Vagina (tissue), 2 donors: ENCODE results near the gene CNGA3. TPM values are rescaled to one million over a fixed set of nuclear protein-coding genes. Genes with fewer than 3 reads are reported as not detected.

ENCODE experiments used
- DNase-seq, 2 donors: peaks; one replicate each; pipeline ENCODE4 v3.0.0-alpha.2; 2017; ENCODE audit errors: extremely low spot score in 2 of 2
- H3K27ac ChIP-seq: fragments of 200-600 bp; sonication (generic); one replicate; pipeline ENCODE4 v1.5.1; 2019
- H3K27me3 ChIP-seq: fragments of 200-600 bp; sonication (generic); one replicate; pipeline ENCODE4 v1.5.1; 2019
- H3K36me3 ChIP-seq, 2 donors: fragments of 200-600 bp; sonication (generic); one replicate each; pipeline ENCODE4 v1.5.1; 2017 to 2019
- H3K4me1 ChIP-seq: fragments of 200-600 bp; sonication (generic); one replicate; pipeline ENCODE4 v1.5.1; 2019
- H3K4me3 ChIP-seq, 2 donors: fragments of 200-600 bp; sonication (generic); 1 replicate in 1 of 2; 2 replicates in 1 of 2; pipeline ENCODE4 v1.5.1; 2016 to 2019
- H3K9me3 ChIP-seq: fragments of 200-600 bp; sonication (generic); one replicate; pipeline ENCODE4 v1.5.1; 2019
- POLR2A ChIP-seq, 2 donors: fragments of 450-650 bp; IDR thresholded peaks; one replicate each; pipeline ENCODE4 v1.6.1; 2017; ENCODE audit warnings: antibody characterized with exemption in 2 of 2, mild to moderate bottlenecking in 2 of 2, moderate library complexity in 2 of 2
- POLR2AphosphoS5 ChIP-seq, 2 donors: sonication (generic); formaldehyde crosslinking; IDR thresholded peaks; one replicate each; pipeline ENCODE4 v1.9.0; 2017; ENCODE audit warnings: antibody characterized with exemption in 2 of 2, mild to moderate bottlenecking in 2 of 2, low read depth in 1 of 2; ENCODE audit not compliant: insufficient read depth in 1 of 2
- intact Hi-C: fragments of 100-400 bp; cut with DNase I; formaldehyde crosslinking; loops from one replicate; pipeline ENCODE4 v1.15.1; 2023
- total RNA-seq: library from RNA; depleted of rRNA; stranded (reverse); fragments of >200 nt; gene quantifications from one replicate; pipeline ENCODE4 v1.2.3, GENCODE V29; 2016
- TF ChIP-seq, protein P1 (sequence below), 3 experiments: fragments of 450-650 bp in 2 of 3; fragments of 200-600 bp in 1 of 3; sonication (generic) in 1 of 3; IDR thresholded peaks; one replicate each; pipeline ENCODE4 v1.5.1; 2017 to 2019; ENCODE audit warnings: antibody characterized with exemption in 3 of 3, mild to moderate bottlenecking in 2 of 3, moderate library complexity in 2 of 3

Gene CNGA3
- total RNA-seq, 1 donor from 2014 or later, result not detected

GRCh38 chr2:98329549-98329948 lies 16.7 kb upstream of the CNGA3 start:
- no peaks in the 10 kb centered on the region for H3K36me3 ChIP-seq
- no peak for DNase-seq
- TF ChIP-seq, protein P1, sequence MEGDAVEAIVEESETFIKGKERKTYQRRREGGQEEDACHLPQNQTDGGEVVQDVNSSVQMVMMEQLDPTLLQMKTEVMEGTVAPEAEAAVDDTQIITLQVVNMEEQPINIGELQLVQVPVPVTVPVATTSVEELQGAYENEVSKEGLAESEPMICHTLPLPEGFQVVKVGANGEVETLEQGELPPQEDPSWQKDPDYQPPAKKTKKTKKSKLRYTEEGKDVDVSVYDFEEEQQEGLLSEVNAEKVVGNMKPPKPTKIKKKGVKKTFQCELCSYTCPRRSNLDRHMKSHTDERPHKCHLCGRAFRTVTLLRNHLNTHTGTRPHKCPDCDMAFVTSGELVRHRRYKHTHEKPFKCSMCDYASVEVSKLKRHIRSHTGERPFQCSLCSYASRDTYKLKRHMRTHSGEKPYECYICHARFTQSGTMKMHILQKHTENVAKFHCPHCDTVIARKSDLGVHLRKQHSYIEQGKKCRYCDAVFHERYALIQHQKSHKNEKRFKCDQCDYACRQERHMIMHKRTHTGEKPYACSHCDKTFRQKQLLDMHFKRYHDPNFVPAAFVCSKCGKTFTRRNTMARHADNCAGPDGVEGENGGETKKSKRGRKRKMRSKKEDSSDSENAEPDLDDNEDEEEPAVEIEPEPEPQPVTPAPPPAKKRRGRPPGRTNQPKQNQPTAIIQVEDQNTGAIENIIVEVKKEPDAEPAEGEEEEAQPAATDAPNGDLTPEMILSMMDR (IDR thresholded peaks at IDR 0.05), result no peak
- H3K27me3 ChIP-seq, result no peaks in the 10 kb centered on the region
- no peak overlapping the region for H3K4me3 ChIP-seq
- no peaks in the 10 kb centered on the region for H3K9me3 ChIP-seq
- H3K4me1 ChIP-seq, result no peaks in the 10 kb centered on the region
- intact Hi-C loops, result no loop called here
- H3K27ac ChIP-seq, result no peak overlapping the region

DNA sequence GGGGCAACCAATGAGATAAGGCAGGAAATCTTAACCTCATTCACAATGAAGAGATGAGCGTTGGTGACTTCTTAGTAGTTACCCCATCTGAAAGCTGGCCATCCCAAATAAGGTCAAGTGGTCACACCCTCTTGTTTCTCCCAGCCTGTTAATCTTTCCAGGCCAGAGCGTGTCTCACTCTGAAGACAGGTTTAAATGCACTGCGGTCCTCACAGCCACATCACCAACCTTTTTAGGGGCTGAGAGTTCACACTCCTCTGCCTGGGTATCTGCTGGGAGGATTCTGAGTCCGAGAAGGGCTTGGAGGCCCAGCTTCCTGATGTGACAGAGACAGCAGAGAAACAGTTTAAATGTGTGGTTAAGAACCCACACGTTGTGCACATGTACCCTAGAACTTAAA lies 13.3 kb upstream of the CNGA3 start:
- H3K27ac ChIP-seq, result no peak overlapping the region
- no peaks in the 10 kb centered on the region for H3K27me3 ChIP-seq
- H3K4me3 ChIP-seq, result no peak overlapping the region
- no peaks in the 10 kb centered on the region for H3K9me3 ChIP-seq
- no peak for TF ChIP-seq POLR2AphosphoS5 (IDR thresholded peaks at IDR 0.05; ENCODE audit: insufficient read depth in 1 of 2, low read depth in 1 of 2)
- TF ChIP-seq POLR2A (IDR thresholded peaks at IDR 0.05), result no peak
- TF ChIP-seq, protein P1 (IDR thresholded peaks at IDR 0.05), result no peak
- no peak for DNase-seq
- no peaks in the 10 kb centered on the region for H3K36me3 ChIP-seq
- H3K4me1 ChIP-seq, result no peaks in the 10 kb centered on the region
- intact Hi-C loops, result no loop called here

GRCh38 chr2:98333922-98334321 lies 12.3 kb upstream of the CNGA3 start:
- Histone ChIP-seq H3K4me3 (no peak overlapping the region), H3K27ac (no peak overlapping the region), H3K36me3 (no peaks in the 10 kb centered on the region), H3K4me1 (no peaks in the 10 kb centered on the region), H3K27me3 (no peaks in the 10 kb centered on the region), H3K9me3 (no peaks in the 10 kb centered on the region)
- no peak for DNase-seq
- TF ChIP-seq, protein P1 (IDR thresholded peaks at IDR 0.05), result no peak
- no peak for TF ChIP-seq POLR2AphosphoS5 (IDR thresholded peaks at IDR 0.05; ENCODE audit: insufficient read depth in 1 of 2, low read depth in 1 of 2)
- no peak for TF ChIP-seq POLR2A (IDR thresholded peaks at IDR 0.05)
- intact Hi-C loops, result no loop called here

DNA sequence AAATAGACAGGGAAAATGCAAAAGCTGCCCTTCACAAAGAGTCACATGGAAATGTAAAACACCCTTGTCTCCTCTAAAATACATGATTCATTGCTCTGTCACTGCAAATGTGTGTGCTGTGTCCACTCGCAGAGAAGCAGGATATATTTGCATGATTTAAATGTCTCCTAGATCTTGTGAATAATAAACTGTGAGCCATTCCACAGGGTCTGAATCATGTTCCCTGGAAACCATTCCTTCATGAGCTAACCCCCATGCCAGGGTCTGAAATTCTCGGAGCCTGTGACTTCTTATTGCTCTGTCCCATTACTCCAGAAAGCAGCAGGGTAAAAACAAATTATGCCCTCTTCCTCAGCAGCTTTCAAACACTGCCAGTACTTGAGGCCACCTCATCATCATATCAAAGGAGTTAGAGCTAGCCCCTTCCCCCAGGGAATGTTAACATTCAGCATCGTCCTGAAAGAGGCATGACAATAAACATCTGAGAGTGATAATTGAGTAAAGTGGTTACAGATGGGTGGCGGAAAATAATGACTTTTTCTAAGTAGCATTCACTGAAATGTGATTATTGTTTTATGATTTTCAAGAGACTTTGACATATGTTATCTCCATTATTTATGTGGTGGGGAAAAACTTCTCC lies 11.7 kb upstream of the CNGA3 start:
- H3K4me1 ChIP-seq, result no peaks in the 10 kb centered on the region
- DNase-seq, result no peak
- H3K9me3 ChIP-seq, result no peaks in the 10 kb centered on the region
- no peaks in the 10 kb centered on the region for H3K27me3 ChIP-seq
- TF ChIP-seq POLR2AphosphoS5 (IDR thresholded peaks at IDR 0.05; ENCODE audit: insufficient read depth in 1 of 2, low read depth in 1 of 2), result no peak
- TF ChIP-seq, protein P1 (IDR thresholded peaks at IDR 0.05), result no peak
- TF ChIP-seq POLR2A (IDR thresholded peaks at IDR 0.05), result no peak
- no peak overlapping the region for H3K27ac ChIP-seq
- intact Hi-C loops, result no loop called here
- H3K4me3 ChIP-seq, result no peak overlapping the region
- no peaks in the 10 kb centered on the region for H3K36me3 ChIP-seq

DNA sequence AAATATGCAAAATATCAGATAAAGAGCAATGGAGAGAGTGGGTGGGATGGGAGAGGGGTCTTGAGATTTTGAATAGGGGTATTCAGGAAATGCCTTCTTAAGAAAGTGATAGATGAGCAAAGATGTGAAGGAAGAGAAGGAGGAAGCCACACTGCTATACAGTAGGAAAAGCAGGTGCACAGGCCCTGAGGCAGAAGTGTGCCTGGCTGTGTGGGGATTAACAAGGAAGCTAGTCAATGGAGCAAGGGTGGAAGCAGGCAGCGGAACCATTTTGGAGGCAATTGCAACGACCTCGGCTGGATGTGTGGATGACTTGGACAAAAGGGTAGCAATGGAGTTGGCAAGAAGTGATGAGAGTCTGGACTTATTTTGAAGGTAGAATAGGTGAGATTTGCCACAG lies 11.0 kb upstream of the CNGA3 start:
- no peaks in the 10 kb centered on the region for H3K9me3 ChIP-seq
- TF ChIP-seq POLR2AphosphoS5 (IDR thresholded peaks at IDR 0.05; ENCODE audit: insufficient read depth in 1 of 2, low read depth in 1 of 2) (no peak), POLR2A (IDR thresholded peaks at IDR 0.05) (no peak)
- TF ChIP-seq, protein P1 (IDR thresholded peaks at IDR 0.05), result no peak
- no peaks in the 10 kb centered on the region for H3K27me3 ChIP-seq
- intact Hi-C loops, result no loop called here
- no peak overlapping the region for H3K4me3 ChIP-seq
- H3K4me1 ChIP-seq, result no peaks in the 10 kb centered on the region
- H3K27ac ChIP-seq, result no peak overlapping the region
- no peaks in the 10 kb centered on the region for H3K36me3 ChIP-seq
- no peak for DNase-seq
